WTC11 (cell line): Measurements from ENCODE around the gene SALL1.

Experiments used
- KAT7 ChIP-seq: sonication (generic); formaldehyde crosslinking; IDR thresholded peaks from 2 replicates; pipeline ENCODE4 v1.8.1; 2023; ENCODE audit warnings: missing genetic modification reagents, mild to moderate bottlenecking, borderline replicate concordance
- NFYB ChIP-seq: sonication (generic); formaldehyde crosslinking; conservative IDR thresholded peaks from 2 replicates; pipeline ENCODE4 v1.8.0; 2022; ENCODE audit warnings: low read depth, missing genetic modification reagents
- NR3C1 ChIP-seq: sonication (generic); formaldehyde crosslinking; conservative IDR thresholded peaks from 2 replicates; pipeline ENCODE4 v1.8.1; 2023; ENCODE audit warnings: low read depth, mild to moderate bottlenecking, missing genetic modification reagents
- TEAD4 ChIP-seq: sonication (generic); formaldehyde crosslinking; IDR thresholded peaks from 2 replicates; pipeline ENCODE4 v1.8.0; 2022; ENCODE audit warnings: mild to moderate bottlenecking, missing genetic modification reagents
- TF ChIP-seq, protein P1 (sequence below): fragments of 250-450 bp; sonication (Bioruptor Pico); IDR thresholded peaks from 2 replicates; pipeline ENCODE4 v2.1.2; 2022; ENCODE audit warnings: mild to moderate bottlenecking, moderate library complexity
- TF ChIP-seq, protein P2 (sequence below): fragments of 200-600 bp; IDR thresholded peaks from 2 replicates; pipeline ENCODE4 v1.8.0; 2022; ENCODE audit warnings: antibody characterized with exemption

DNA sequence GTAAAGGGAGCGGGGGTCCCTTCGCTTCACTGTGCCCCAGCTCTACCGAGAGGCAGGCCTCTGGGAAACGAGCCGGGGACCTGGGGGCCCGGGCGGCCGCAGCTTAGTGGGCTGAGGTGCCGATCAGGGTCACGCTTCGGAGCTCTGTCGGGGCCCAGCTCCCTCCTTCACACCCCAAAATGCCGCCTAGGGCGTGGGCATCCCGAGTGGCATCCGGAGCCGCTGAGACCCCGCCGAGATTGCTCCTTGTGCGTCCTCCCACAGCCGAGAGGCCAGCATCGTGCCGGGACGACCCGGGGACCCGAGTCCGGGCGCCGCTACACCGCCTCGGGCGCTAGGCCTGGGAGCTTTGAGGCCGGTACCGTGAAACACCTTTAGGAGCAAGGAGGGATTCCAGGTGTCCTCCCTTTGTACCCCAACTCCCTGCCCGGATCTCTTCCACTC lies 1.3 kb downstream of the SALL1 start:
- TF ChIP-seq TEAD4 (CRISPR knock-in tag) (no peak), NR3C1 (no peak), NFYB (CRISPR knock-in tag) (no peak), KAT7 (CRISPR knock-in tag) (no peak)
- TF ChIP-seq, protein P1, sequence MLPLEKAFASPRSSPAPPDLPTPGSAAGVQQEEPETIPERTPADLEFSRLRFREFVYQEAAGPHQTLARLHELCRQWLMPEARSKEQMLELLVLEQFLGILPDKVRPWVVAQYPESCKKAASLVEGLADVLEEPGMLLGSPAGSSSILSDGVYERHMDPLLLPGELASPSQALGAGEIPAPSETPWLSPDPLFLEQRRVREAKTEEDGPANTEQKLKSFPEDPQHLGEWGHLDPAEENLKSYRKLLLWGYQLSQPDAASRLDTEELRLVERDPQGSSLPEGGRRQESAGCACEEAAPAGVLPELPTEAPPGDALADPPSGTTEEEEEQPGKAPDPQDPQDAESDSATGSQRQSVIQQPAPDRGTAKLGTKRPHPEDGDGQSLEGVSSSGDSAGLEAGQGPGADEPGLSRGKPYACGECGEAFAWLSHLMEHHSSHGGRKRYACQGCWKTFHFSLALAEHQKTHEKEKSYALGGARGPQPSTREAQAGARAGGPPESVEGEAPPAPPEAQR (CRISPR knock-in tag) = no peak
- TF ChIP-seq, protein P2, sequence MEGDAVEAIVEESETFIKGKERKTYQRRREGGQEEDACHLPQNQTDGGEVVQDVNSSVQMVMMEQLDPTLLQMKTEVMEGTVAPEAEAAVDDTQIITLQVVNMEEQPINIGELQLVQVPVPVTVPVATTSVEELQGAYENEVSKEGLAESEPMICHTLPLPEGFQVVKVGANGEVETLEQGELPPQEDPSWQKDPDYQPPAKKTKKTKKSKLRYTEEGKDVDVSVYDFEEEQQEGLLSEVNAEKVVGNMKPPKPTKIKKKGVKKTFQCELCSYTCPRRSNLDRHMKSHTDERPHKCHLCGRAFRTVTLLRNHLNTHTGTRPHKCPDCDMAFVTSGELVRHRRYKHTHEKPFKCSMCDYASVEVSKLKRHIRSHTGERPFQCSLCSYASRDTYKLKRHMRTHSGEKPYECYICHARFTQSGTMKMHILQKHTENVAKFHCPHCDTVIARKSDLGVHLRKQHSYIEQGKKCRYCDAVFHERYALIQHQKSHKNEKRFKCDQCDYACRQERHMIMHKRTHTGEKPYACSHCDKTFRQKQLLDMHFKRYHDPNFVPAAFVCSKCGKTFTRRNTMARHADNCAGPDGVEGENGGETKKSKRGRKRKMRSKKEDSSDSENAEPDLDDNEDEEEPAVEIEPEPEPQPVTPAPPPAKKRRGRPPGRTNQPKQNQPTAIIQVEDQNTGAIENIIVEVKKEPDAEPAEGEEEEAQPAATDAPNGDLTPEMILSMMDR = no peak
